RKO (cell line): ENCODE data around the gene TMEM151A.
"Not testable (repeated sequence)": the region's sequence is repeated elsewhere in the genome, so short reads cannot be mapped to it uniquely, and the experiment has no call there.

ENCODE experiments used
- DNase-seq: peaks from one replicate; pipeline ENCODE4 v3.0.0-alpha.2; 2016; ENCODE audit warnings: low spot score

TMEM151A gene

DNA sequence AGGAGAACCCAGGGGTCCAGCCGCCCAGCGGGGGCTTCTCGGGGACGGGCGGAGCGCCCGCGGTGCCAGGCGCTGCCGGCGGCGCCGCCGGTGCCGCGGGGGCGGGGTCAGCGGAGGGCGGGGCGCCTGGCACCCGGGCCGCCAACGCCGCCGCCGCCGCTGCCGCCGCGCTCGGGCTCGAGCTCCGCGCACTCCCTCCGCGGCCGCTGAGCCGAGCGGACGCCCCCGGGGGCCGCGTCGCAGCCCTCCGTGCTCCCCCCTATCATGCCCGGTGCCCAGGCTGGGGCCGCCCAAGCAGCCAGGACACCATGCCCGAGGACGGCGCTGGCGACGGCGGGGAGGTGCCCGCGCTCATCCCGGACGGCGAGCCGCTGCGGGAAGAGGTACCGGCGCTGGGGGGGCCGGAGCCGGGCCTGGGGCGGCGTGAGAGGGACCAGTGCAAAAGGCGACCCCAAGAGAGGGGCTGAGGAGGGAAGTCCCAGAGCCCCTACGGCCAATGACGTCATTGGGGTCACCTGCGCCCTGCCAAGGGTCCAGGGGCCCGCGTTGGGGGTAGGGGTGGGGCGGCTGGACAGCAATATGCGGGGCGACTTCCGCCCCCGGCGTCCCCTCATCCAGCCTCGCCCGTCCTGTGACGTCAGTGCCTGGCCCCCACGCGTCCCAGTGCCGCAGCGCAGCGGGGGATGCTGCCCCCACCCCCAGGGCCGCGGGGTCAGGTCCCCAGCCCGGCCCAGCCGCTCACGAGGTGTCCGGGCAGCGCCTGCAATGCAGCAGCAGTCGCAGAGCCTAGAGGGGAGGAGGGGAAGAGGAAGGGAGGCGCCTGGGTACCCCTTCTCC lies at the start of gene TMEM151A:
TSS of gene TMEM151A (plus strand) at position 189 of the 837 bp plus-strand sequence. CDS start at position 309, 120 bp downstream.
- no peak for DNase-seq

GRCh38 chr11:66242095-66242765 lies 49.5 kb upstream of the TMEM151A start:
- no peak for DNase-seq

DNA sequence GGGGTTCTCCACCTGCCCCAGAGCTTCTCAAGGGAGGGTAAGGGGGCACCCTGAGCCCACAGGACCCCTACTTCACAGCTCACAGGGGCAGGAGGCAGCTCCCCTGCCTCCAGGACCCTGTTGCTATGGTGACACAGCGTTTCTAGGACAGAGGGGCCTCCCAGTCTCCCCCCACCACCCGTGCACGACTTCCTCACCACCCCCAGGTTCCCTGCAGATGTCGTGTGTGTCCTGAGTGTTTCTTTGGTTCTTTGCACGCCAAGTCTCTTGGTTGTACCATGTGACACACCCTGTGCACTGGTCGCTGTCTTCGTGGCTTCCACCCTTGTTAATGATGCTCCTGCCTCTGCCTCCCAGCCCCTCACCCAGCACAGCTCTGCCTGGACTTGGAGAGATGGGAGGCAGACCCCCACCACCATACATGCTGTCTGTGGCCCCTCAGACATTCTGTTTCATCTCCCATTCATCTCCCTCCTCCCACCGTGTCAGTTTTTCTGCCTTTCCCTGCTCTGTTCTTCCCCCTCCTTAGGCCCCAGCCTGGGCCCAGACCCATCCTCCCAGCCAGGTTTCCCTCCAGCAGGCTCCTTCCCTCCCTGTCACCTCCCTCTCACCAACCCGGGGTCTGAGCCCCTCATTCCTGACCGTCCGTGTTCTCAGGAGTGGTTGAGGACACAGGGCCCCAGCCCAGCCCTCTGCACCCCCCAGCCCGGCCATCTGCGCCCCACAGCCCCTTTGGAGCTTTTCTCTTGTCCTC lies 47.7 kb upstream of the TMEM151A start:
- no peak for DNase-seq

GRCh38 chr11:66247295-66247694 lies 44.4 kb upstream of the TMEM151A start:
- DNase-seq: no peak

GRCh38 chr11:66247801-66248200 lies 43.9 kb upstream of the TMEM151A start:
- no peak for DNase-seq

GRCh38 chr11:66248903-66249302 lies 42.8 kb upstream of the TMEM151A start:
- no peak for DNase-seq

DNA sequence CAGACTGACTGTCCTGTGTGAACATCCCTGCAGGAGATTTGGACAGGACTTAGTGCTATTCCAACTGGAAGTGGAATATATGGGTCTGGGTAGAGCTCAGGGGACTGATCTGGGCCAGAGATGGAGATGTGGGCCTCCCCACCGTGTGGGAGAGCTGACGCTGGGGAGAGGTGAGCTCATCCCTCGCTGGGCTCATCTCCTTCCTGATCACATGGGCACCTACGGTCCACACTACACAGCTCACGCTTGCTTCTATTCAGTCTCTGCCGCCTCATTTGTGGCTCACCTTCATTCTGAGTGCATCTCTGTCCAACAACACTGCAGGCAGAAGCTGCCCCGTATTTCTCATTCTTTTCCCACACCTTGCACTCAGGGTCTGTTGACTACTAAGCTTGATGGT lies 39.9 kb upstream of the TMEM151A start:
- DNase-seq: no peak

GRCh38 chr11:66253081-66253480 lies 38.6 kb upstream of the TMEM151A start:
- not testable (repeated sequence) for DNase-seq

DNA sequence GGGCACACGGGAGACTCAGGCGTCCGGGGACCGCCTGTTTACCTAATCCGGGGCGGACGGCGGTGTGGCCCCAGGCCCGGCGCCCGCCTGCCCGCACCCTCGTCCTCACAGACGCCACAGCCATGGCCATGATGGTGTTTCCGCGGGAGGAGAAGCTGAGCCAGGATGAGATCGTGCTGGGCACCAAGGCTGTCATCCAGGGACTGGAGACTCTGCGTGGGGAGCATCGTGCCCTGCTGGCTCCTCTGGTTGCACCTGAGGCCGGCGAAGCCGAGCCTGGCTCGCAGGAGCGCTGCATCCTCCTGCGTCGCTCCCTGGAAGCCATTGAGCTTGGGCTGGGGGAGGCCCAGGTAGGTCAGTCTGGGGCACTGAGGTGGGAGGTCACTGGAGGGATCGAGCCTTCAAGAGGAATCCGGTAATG lies 33.2 kb upstream of the TMEM151A start:
- DNase-seq: no peak

DNA sequence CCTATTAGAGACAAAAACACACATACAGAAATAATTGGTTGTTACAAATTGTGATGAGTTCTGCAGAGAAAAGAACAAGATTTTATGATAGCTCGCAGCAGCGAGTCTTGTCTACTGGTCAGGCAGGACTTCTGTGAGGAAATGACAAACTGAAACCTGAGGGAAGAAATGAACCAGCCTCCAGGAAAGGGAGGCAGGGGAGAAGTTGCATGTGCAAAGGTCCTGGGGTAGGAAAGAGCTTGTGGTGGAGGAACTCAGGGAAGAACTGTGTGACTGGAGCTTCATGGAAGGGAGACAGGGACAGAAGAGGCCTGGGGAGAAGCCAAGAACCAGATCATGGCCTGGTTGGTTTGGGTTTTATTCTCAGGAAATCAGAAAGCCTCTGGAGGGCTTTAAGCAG lies 32.5 kb upstream of the TMEM151A start:
- DNase-seq: no peak

- no peak for DNase-seq
Observed at GRCh38 chr11:66259956-66260355, 31.7 kb upstream of the TMEM151A start.

DNA sequence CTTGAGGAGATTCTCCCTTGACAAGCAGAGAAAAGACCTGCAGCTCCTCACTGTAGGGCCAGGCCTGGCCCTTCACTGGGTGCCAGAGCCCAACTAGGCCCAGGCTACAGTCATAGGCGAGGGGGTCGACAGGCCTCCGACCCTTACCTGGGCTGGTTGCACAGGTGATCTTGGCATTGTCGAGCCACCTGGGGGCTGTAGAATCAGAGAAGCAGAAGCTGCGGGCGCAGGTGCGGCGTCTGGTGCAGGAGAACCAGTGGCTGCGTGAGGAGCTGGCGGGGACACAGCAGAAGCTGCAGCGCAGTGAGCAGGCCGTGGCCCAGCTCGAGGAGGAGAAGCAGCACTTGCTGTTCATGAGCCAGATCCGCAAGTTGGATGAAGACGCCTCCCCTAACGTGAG lies 30.1 kb upstream of the TMEM151A start:
- no peak for DNase-seq

- no peak for DNase-seq
Observed at GRCh38 chr11:66262191-66262590, 29.5 kb upstream of the TMEM151A start.

DNA sequence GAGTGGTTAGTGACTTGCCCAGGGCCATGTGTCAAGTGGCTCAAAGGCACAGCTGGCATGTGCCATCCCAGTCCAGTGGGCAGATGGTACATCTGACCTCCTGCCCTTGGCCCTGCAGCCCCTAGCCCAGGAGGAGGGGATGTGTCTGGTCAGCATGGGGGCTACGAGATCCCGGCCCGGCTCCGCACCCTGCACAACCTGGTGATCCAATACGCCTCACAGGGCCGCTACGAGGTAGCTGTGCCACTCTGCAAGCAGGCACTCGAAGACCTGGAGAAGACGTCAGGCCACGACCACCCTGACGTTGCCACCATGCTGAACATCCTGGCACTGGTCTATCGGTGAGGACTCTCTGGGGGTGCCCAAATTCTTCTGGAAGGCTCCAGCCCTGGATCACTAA lies 29.0 kb upstream of the TMEM151A start:
- no peak for DNase-seq

DNA sequence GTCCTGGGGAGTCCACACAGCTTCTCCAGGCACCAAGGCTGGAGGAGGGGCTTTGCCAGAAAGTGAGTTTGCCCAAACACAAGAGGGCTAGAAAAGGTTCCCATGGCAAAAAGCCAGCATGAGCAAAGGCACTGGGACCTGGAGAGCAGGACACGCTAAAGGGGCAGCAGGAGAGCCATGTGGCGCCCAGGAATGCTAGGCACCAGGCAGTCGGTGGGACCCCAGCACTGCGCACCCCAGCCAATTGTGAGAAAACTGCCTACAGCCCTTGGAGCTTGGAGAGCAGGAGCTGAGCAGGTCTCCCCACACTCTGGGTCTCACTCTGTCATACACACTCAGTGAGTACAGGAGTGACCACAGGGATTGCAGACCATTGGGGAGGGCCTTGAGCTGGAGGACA lies 28.5 kb upstream of the TMEM151A start:
- no peak for DNase-seq

- no peak for DNase-seq
Observed at GRCh38 chr11:66263785-66264184, 27.9 kb upstream of the TMEM151A start.

GRCh38 chr11:66264383-66264782 lies 27.3 kb upstream of the TMEM151A start:
- DNase-seq: no peak

DNA sequence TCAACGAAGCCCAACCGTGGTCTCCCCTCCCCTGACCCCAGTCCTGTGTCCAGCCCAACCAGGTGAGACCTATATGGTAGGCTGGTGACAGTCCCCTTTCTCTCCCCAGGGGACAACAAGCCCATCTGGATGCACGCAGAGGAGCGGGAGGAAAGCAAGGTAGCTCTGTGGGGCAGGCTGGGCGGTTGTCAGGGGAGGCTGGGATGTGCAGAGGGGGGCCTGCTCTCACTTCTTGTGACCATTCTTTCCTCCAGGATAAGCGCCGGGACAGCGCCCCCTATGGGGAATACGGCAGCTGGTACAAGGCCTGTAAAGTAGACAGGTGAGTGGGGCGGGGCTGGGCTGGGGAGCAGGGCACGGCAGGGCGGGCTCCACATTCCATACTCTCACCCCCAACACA lies 26.8 kb upstream of the TMEM151A start:
- no peak for DNase-seq

GRCh38 chr11:66265531-66266377 lies 25.9 kb upstream of the TMEM151A start:
- no peak for DNase-seq

- DNase-seq: no peak
Observed at GRCh38 chr11:66266378-66267038, 25.2 kb upstream of the TMEM151A start.

DNA sequence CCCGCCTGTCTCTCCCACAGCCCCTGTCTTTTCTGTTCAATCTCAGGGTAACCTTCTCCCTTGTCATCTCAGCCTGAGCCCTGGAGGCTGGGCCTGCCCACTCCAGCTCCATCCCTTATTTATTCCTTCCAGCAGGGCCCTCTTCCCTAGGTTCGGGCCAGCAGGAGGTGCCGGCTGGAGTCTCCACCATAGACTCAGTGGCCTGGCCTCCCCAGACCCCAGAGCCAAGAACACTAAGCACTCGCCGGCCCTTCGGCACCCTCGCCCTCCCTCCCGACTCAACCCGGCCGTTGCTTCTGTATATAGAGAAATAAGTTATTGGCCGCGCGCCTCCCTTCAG lies 24.7 kb upstream of the TMEM151A start:
- DNase-seq: no peak
